ENCODE measurements around the gene CDH4.
A peak's percentile ranks its signal among the peaks of the same experiment; 100 is the strongest.
"Not testable (repeated sequence)": the region's sequence is repeated elsewhere in the genome, so short reads cannot be mapped to it uniquely, and the experiment has no call there.

Gene CDH4

GRCh38 chr20:61271312-61272231 is 19.5 kb downstream of the CDH4 start:
- H3K14ac ChIP-seq (ENCODE audit: low read length): no peak overlapping the region
- peaks cover 2 to 19% of the 10 kb centered on the region in 2 donors for H3K36me3 ChIP-seq (replicated peaks in 1 of 2; ENCODE audit: control insufficient read depth in 2 of 2, insufficient read depth in 2 of 2, low read length in 2 of 2)
- no peak overlapping the region for H3K27ac ChIP-seq (replicated peaks; ENCODE audit: low read length)
- H3K27me3 ChIP-seq (ENCODE audit: control insufficient read depth in 3 of 3, insufficient read depth in 3 of 3, low read depth in 1 of 3, low read length in 3 of 3): no peaks in the 10 kb centered on the region
- no peak for DNase-seq (ENCODE audit: low spot score)
- WGBS, 2 donors (ENCODE audit: extremely low coverage in 2 of 2, insufficient read length in 2 of 2, insufficient replicate concordance in 1 of 2): no CpG with 5 or more reads among the region's 28 CpGs
- H2AK5ac ChIP-seq (ENCODE audit: low read depth, low read length): peak overlapping the region; percentile 82
- H3K4me3 ChIP-seq (ENCODE audit: low read length in 2 of 2): no peak overlapping the region
- H3K23ac ChIP-seq (ENCODE audit: low read depth, low read length, poor library complexity): no peak overlapping the region
- H3K4me1 ChIP-seq (ENCODE audit: control insufficient read depth in 2 of 2, insufficient read depth in 1 of 2, low read depth in 1 of 2, low read length in 2 of 2): peaks cover 3 to 13% of the 10 kb centered on the region in 2 donors
- H4K91ac ChIP-seq (ENCODE audit: low read depth, low read length, poor library complexity): peak overlapping the region; percentile 22
- H2BK120ac ChIP-seq (ENCODE audit: low read depth, low read length): no peak overlapping the region
- H3K4me2 ChIP-seq (ENCODE audit: insufficient read depth, low read length, poor library complexity, severe bottlenecking): no peak overlapping the region
- no peak overlapping the region for H4K8ac ChIP-seq (ENCODE audit: low read depth, low read length)
- no peak overlapping the region for H2BK5ac ChIP-seq (ENCODE audit: low read length)
- H3K9ac ChIP-seq (ENCODE audit: low read depth, low read length, poor library complexity): no peak overlapping the region
- peaks cover 1% of the 10 kb centered on the region for H3K79me1 ChIP-seq (ENCODE audit: low read depth, low read length)
- H2BK12ac ChIP-seq (ENCODE audit: low read length): no peak overlapping the region
- H3K9me3 ChIP-seq (replicated peaks in 1 of 2; ENCODE audit: control insufficient read depth in 2 of 2, insufficient read depth in 1 of 2, low read depth in 1 of 2, low read length in 2 of 2): peaks cover 2 to 24% of the 10 kb centered on the region in 2 donors
- H3K18ac ChIP-seq (ENCODE audit: low read length): peak overlapping the region; percentile 80
- peak overlapping the region; percentile 46 for H2BK15ac ChIP-seq (ENCODE audit: low read length)
- no peak overlapping the region for H3K4ac ChIP-seq (ENCODE audit: low read length)
- H2AFZ ChIP-seq (ENCODE audit: low read length): no peak overlapping the region

GRCh38 chr20:61273024-61273423 is 21.0 kb downstream of the CDH4 start:
- not testable (repeated sequence) for H3K4me3 ChIP-seq (ENCODE audit: low read length in 2 of 2); H3K23ac ChIP-seq (ENCODE audit: low read depth, low read length, poor library complexity); H3K27me3 ChIP-seq (ENCODE audit: control insufficient read depth in 3 of 3, insufficient read depth in 3 of 3, low read depth in 1 of 3, low read length in 3 of 3); H2BK15ac ChIP-seq (ENCODE audit: low read length); H2AFZ ChIP-seq (ENCODE audit: low read length); H3K79me1 ChIP-seq (ENCODE audit: low read depth, low read length); H2BK120ac ChIP-seq (ENCODE audit: low read depth, low read length); H3K18ac ChIP-seq (ENCODE audit: low read length); H2BK12ac ChIP-seq (ENCODE audit: low read length); H3K14ac ChIP-seq (ENCODE audit: low read length); H3K4me2 ChIP-seq (ENCODE audit: insufficient read depth, low read length, poor library complexity, severe bottlenecking); DNase-seq (ENCODE audit: low spot score); H3K9ac ChIP-seq (ENCODE audit: low read depth, low read length, poor library complexity); H4K91ac ChIP-seq (ENCODE audit: low read depth, low read length, poor library complexity); H3K27ac ChIP-seq (replicated peaks; ENCODE audit: low read length); H2BK5ac ChIP-seq (ENCODE audit: low read length); H3K4ac ChIP-seq (ENCODE audit: low read length); H2AK5ac ChIP-seq (ENCODE audit: low read depth, low read length); H4K8ac ChIP-seq (ENCODE audit: low read depth, low read length)
- no CpG with 5 or more reads among the region's 7 CpGs for whole genome bisulfite sequencing, 2 donors (ENCODE audit: extremely low coverage in 2 of 2, insufficient read length in 2 of 2, insufficient replicate concordance in 1 of 2)
- H3K4me1 ChIP-seq (ENCODE audit: control insufficient read depth in 2 of 2, insufficient read depth in 1 of 2, low read depth in 1 of 2, low read length in 2 of 2): peaks cover 3 to 14% of the 10 kb centered on the region in 2 donors
- H3K36me3 ChIP-seq (replicated peaks in 1 of 2; ENCODE audit: control insufficient read depth in 2 of 2, insufficient read depth in 2 of 2, low read length in 2 of 2): peaks cover 2 to 19% of the 10 kb centered on the region in 2 donors
- H3K9me3 ChIP-seq (replicated peaks in 1 of 2; ENCODE audit: control insufficient read depth in 2 of 2, insufficient read depth in 1 of 2, low read depth in 1 of 2, low read length in 2 of 2): peaks cover 2 to 24% of the 10 kb centered on the region in 2 donors

- WGBS, 2 donors (ENCODE audit: extremely low coverage in 2 of 2, insufficient read length in 2 of 2, insufficient replicate concordance in 1 of 2): no CpG with 5 or more reads among the region's 1 CpG
Measured at GRCh38 chr20:61273666-61274065, 21.6 kb downstream of the CDH4 start.

GRCh38 chr20:61274326-61274725 is 22.3 kb downstream of the CDH4 start:
- no CpG with 5 or more reads among the region's 8 CpGs for WGBS, 2 donors (ENCODE audit: extremely low coverage in 2 of 2, insufficient read length in 2 of 2, insufficient replicate concordance in 1 of 2)
- DNase-seq (ENCODE audit: low spot score): no peak

More at GRCh38 chr20:61273666-61274065, 21.6 kb downstream of the CDH4 start:
- not testable (repeated sequence) for H3K18ac ChIP-seq (ENCODE audit: low read length); H3K27me3 ChIP-seq (ENCODE audit: control insufficient read depth in 3 of 3, insufficient read depth in 3 of 3, low read depth in 1 of 3, low read length in 3 of 3); H4K91ac ChIP-seq (ENCODE audit: low read depth, low read length, poor library complexity); H4K8ac ChIP-seq (ENCODE audit: low read depth, low read length); H2AK5ac ChIP-seq (ENCODE audit: low read depth, low read length); H2BK120ac ChIP-seq (ENCODE audit: low read depth, low read length); H3K14ac ChIP-seq (ENCODE audit: low read length); H3K9ac ChIP-seq (ENCODE audit: low read depth, low read length, poor library complexity); H3K4ac ChIP-seq (ENCODE audit: low read length); H2BK12ac ChIP-seq (ENCODE audit: low read length); DNase-seq (ENCODE audit: low spot score); H3K23ac ChIP-seq (ENCODE audit: low read depth, low read length, poor library complexity); H3K27ac ChIP-seq (replicated peaks; ENCODE audit: low read length); H3K79me1 ChIP-seq (ENCODE audit: low read depth, low read length); H3K4me2 ChIP-seq (ENCODE audit: insufficient read depth, low read length, poor library complexity, severe bottlenecking); H2BK15ac ChIP-seq (ENCODE audit: low read length); H2AFZ ChIP-seq (ENCODE audit: low read length); H2BK5ac ChIP-seq (ENCODE audit: low read length)
- peak overlapping the region in 1 of 2 donors; percentile 56 for H3K4me3 ChIP-seq (ENCODE audit: low read length in 2 of 2)
- H3K9me3 ChIP-seq (replicated peaks in 1 of 2; ENCODE audit: control insufficient read depth in 2 of 2, insufficient read depth in 1 of 2, low read depth in 1 of 2, low read length in 2 of 2): peaks cover 2 to 18% of the 10 kb centered on the region in 2 donors
- peaks cover 3 to 14% of the 10 kb centered on the region in 2 donors for H3K4me1 ChIP-seq (ENCODE audit: control insufficient read depth in 2 of 2, insufficient read depth in 1 of 2, low read depth in 1 of 2, low read length in 2 of 2)
- peaks cover 2 to 13% of the 10 kb centered on the region in 2 donors for H3K36me3 ChIP-seq (replicated peaks in 1 of 2; ENCODE audit: control insufficient read depth in 2 of 2, insufficient read depth in 2 of 2, low read length in 2 of 2)

More at GRCh38 chr20:61274326-61274725, 22.3 kb downstream of the CDH4 start:
- Histone ChIP-seq H3K9me3 (replicated peaks in 1 of 2; ENCODE audit: control insufficient read depth in 2 of 2, insufficient read depth in 1 of 2, low read depth in 1 of 2, low read length in 2 of 2) (peaks cover 2 to 11% of the 10 kb centered on the region in 2 donors), H2AFZ (ENCODE audit: low read length) (no peak overlapping the region), H4K91ac (ENCODE audit: low read depth, low read length, poor library complexity) (no peak overlapping the region), H4K8ac (ENCODE audit: low read depth, low read length) (no peak overlapping the region), H3K4me1 (ENCODE audit: control insufficient read depth in 2 of 2, insufficient read depth in 1 of 2, low read depth in 1 of 2, low read length in 2 of 2) (peaks cover 3 to 14% of the 10 kb centered on the region in 2 donors), H3K36me3 (replicated peaks in 1 of 2; ENCODE audit: control insufficient read depth in 2 of 2, insufficient read depth in 2 of 2, low read length in 2 of 2) (peaks cover 2 to 7% of the 10 kb centered on the region in 2 donors), H2BK120ac (ENCODE audit: low read depth, low read length) (no peak overlapping the region), H3K79me1 (ENCODE audit: low read depth, low read length) (peaks cover 1% of the 10 kb centered on the region), H2BK15ac (ENCODE audit: low read length) (no peak overlapping the region), H2BK5ac (ENCODE audit: low read length) (no peak overlapping the region), H3K4ac (ENCODE audit: low read length) (no peak overlapping the region), H3K14ac (ENCODE audit: low read length) (no peak overlapping the region), H3K4me3 (ENCODE audit: low read length in 2 of 2) (peak overlapping the region in 1 of 2 donors; percentile 41), H3K27ac (replicated peaks; ENCODE audit: low read length) (no peak overlapping the region), H3K27me3 (ENCODE audit: control insufficient read depth in 3 of 3, insufficient read depth in 3 of 3, low read depth in 1 of 3, low read length in 3 of 3) (no peaks in the 10 kb centered on the region), H3K4me2 (ENCODE audit: insufficient read depth, low read length, poor library complexity, severe bottlenecking) (no peak overlapping the region), H3K9ac (ENCODE audit: low read depth, low read length, poor library complexity) (no peak overlapping the region), H2BK12ac (ENCODE audit: low read length) (no peak overlapping the region), H2AK5ac (ENCODE audit: low read depth, low read length) (no peak overlapping the region), H3K18ac (ENCODE audit: low read length) (no peak overlapping the region), H3K23ac (ENCODE audit: low read depth, low read length, poor library complexity) (no peak overlapping the region)
